ENCODE results near the gene SETD1B.
A peak's percentile ranks its signal among the peaks of the same experiment; 100 is the strongest.
"Not testable (repeated sequence)": the region's sequence is repeated elsewhere in the genome, so short reads cannot be mapped to it uniquely, and the experiment has no call there.

Gene SETD1B

GRCh38 chr12:121860257-121860656 is 56.4 kb downstream of the SETD1B start:
- no peak for DNase-seq (ENCODE audit: extremely low read depth, low read depth)
- H3K4me3 ChIP-seq (replicated peaks; ENCODE audit: low read depth, low read length): no peak overlapping the region
- no peak for TF ChIP-seq CTCF (IDR thresholded peaks at IDR 0.05; ENCODE audit: low read depth, low read length, missing control alignments)

- not testable (repeated sequence) for H3K4me3 ChIP-seq (replicated peaks; ENCODE audit: low read depth, low read length); DNase-seq (ENCODE audit: extremely low read depth, low read depth)
Measured at GRCh38 chr12:121860699-121861098, 56.9 kb downstream of the SETD1B start.

GRCh38 chr12:121861636-121862254 is 57.9 kb downstream of the SETD1B start:
- peak overlapping the region; percentile 2; the same call in 1 of the 2 replicates for H3K4me3 ChIP-seq (replicated peaks; ENCODE audit: low read depth, low read length)
- no peak for TF ChIP-seq CTCF (IDR thresholded peaks at IDR 0.05; ENCODE audit: low read depth, low read length, missing control alignments)

GRCh38 chr12:121866331-121866730 is 62.5 kb downstream of the SETD1B start:
- TF ChIP-seq CTCF (IDR thresholded peaks at IDR 0.05; ENCODE audit: low read depth, low read length, missing control alignments): no peak

More at GRCh38 chr12:121861636-121862254, 57.9 kb downstream of the SETD1B start:
- DNase-seq (ENCODE audit: extremely low read depth, low read depth): no peak

GRCh38 chr12:121869229-121869628 is 65.4 kb downstream of the SETD1B start:
- not testable (repeated sequence) for DNase-seq (ENCODE audit: extremely low read depth, low read depth); H3K4me3 ChIP-seq (replicated peaks; ENCODE audit: low read depth, low read length)

More at GRCh38 chr12:121866331-121866730, 62.5 kb downstream of the SETD1B start:
- H3K4me3 ChIP-seq (replicated peaks; ENCODE audit: low read depth, low read length): no peak overlapping the region
- DNase-seq (ENCODE audit: extremely low read depth, low read depth): peak; percentile 30

GRCh38 chr12:121871467-121871866 is 67.7 kb downstream of the SETD1B start:
- DNase-seq (ENCODE audit: extremely low read depth, low read depth): no peak
- no peak overlapping the region for H3K4me3 ChIP-seq (replicated peaks; ENCODE audit: low read depth, low read length)
- TF ChIP-seq CTCF (IDR thresholded peaks at IDR 0.05; ENCODE audit: low read depth, low read length, missing control alignments): no peak

- DNase-seq (ENCODE audit: extremely low read depth, low read depth): peak; percentile 94
- 0 out of 2 replicates have a peak overlapping the region, but pooled peaks have one; percentile 20 for H3K4me3 ChIP-seq (replicated peaks; ENCODE audit: low read depth, low read length)
Measured at GRCh38 chr12:121872546-121873215, 68.9 kb downstream of the SETD1B start.

More at GRCh38 chr12:121872546-121873215, 68.9 kb downstream of the SETD1B start:
- no peak for TF ChIP-seq CTCF (IDR thresholded peaks at IDR 0.05; ENCODE audit: low read depth, low read length, missing control alignments)

Measured in HFF-Myc (cell line).